Cerebellar cortex (tissue), 1 donor: ENCODE measurements around the gene UCHL5.
A peak's percentile ranks its signal among the peaks of the same experiment; 100 is the strongest.
"Not testable (repeated sequence)": the region's sequence is repeated elsewhere in the genome, so short reads cannot be mapped to it uniquely, and the experiment has no call there.

Experiments
- DNase-seq: peaks from one replicate; pipeline ENCODE4 v3.0.0-alpha.2; 2015; ENCODE audit warnings: low spot score

Gene UCHL5

DNA sequence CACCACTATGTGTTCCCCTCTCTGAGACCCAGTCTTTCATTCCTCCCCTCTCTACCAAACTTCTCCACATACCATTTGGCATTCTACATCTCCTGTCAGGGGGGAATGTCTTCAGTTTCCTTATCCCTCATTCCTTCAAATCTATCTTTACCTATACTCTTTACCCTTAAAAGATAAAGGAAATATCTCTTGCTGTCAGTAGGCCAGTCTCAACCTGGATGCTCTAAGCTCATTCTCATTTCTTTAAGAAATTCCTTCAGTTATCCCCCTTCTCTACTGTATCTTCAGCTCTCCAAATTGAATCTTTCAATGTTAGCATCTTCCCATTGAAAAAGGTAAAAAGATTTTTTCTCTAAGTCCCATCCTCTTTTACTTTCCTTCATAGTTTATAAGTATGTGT, 6.8 kb upstream of the UCHL5 start:
- no peak for DNase-seq

DNA sequence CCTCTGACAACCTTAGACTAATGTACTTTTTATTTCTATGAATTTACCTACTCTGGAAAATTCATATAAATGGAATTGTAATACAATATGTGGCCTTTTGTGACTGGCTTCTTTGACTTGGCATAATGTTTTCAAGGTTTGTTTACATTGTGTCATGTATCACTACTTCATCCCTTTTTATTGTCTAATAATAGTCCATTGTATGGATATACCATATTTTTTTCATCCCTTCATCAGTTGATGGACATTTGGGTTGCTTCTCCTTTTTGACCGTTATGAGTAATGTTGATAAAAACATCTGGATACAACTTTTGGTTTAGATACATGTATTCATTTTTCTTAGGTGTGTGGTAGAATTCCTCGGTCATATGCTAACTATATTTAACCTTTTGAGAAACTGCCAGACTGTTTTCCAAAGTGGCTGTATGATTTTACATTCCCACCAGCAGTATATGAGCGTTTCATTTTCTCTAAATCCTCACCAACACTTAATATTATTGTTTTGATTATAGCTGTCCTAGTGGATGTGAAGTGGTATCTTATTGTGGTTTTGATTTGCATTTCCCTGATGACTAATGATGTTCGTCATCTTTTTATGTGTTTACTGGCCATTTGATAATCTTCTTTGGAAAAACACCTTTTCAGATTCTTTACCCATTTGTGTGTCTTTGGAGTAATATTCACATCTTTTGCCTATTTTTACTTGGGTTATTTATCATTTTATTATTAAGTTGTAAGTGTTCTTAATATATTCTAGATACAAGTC, 3.7 kb upstream of the UCHL5 start:
- DNase-seq: no peak

DNA sequence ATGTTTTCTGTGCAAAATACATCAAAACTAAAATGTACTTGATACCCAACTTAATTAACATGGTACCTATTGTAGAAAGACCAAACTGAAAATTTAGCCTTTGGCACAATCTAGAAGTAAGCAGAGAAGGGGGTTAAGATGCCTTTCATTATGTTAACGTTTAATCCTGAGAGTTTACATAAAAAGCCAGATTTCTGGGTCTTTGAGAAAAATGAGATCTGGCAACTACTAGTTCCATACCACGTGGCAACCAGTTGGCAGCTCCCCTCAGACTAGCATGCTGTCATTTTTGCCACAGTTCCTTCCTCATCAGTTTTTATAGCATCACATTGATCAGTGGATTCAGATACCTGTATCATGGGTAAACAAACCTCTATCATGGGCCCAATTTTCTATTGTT, 1.8 kb upstream of the UCHL5 start:
- peak; percentile 13 for DNase-seq

DNA sequence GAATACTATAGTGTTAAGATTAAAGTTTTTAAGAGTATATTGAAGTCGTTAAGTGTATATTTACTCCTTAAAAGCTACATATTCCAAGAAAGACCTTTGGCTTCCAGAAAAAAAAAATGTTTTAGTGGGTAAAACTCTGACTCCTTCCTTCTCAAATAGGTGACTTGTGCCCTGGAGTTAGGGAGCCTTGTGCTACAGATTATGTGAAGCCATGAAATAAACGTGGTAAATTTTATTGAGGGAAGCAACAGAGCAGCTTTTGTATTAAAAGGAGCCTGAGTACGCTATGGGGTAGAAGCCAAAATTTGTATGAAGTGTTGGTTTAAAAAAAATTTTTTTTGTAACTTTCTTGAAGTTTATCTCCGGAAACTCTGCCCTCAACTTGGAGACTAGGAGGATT, 1.2 kb upstream of the UCHL5 start:
- DNase-seq: no peak

DNA sequence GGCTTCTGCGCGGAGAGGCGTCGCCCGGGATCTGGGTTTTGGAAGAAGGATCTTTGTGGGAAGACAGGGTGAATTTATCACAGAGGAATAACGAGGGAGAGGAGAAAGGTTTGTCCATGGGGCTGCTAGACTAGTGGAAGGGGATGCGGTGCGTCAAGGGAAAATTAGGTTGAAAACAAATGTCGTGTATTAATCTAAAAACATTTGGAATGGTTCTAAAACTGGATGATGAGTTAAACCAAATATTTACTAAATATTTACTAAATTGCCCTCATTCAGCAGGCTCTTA, 899 bp upstream of the UCHL5 start:
- DNase-seq: no peak

DNA sequence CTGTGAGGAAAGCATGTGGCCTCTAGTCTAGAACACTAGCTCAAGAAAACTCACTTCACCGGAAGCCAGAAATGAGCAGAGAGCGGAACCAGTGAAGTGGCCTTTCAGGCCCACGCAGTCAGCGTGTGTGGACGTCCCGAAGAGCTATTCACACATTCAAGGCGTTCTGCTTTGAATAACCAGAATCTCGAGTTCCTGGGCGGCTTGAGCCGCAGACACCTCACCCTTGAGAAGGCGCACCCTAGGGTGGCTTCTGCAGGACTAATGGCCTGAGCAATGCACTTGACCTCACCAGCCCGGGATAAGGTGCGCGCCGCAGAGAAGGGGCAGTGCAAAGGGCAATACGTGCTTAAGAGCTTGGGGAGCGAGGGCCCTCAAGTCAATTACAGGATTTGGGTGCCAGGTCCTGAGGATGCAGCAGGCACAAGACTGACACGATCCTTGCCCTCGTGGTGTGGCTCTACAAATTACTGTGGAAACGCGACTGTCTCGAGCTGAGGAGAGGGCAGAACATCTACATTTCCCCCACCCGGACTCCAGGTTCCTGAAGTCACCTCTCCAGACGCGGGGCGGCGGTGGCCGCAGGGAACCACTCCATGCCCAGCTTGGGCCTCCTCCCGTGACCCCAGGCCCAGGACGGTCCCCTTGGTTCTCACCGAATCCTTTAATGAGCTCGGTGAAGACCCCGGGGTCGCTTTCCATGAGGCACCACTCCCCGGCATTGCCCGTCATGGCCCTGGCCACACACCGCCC, 455 bp downstream of the UCHL5 start:
- DNase-seq: no peak

DNA sequence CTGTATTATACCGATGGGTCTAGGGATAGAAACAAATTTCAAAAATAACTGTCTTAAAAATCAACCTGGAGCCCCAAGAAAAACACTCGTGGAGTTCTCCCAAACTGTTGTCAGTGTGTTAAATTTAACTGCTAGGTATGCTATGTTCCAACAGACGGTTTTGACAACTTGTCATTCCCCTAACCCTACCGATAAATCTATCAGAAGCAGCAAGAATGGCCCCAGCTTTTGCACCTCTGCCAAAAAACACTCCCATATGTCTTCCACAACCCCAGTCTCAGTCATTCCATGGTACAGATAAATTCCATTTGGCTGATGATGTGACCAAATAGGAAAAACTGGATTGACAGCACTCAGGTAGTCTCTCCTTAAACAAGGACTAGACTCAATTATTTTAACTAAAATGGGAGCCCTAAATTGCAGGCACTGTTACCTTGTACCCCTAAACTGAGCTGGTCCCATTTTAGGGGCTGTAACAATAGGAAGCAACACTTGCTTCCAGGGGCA, 4.9 kb downstream of the UCHL5 start:
- no peak for DNase-seq

DNA sequence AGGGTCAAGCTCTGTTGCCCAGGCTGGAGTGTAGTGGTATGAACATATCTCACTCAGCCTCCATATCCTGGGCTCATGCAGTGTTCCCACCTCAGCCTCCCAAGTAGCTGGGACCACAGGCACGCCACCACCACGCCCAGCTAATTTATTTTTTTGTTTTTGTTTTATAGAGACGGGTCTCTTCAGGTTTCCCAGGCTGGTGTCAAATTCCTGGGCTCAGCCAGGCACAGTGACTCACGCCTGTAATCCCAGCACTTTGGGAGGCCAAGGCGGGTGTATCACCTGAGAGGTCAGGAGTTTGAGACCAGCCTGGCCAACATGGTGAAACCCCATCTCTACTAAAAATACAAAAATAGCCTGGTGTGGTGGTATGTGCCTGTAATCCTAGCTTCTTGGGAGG, 10.2 kb downstream of the UCHL5 start:
- DNase-seq: not testable (repeated sequence)

DNA sequence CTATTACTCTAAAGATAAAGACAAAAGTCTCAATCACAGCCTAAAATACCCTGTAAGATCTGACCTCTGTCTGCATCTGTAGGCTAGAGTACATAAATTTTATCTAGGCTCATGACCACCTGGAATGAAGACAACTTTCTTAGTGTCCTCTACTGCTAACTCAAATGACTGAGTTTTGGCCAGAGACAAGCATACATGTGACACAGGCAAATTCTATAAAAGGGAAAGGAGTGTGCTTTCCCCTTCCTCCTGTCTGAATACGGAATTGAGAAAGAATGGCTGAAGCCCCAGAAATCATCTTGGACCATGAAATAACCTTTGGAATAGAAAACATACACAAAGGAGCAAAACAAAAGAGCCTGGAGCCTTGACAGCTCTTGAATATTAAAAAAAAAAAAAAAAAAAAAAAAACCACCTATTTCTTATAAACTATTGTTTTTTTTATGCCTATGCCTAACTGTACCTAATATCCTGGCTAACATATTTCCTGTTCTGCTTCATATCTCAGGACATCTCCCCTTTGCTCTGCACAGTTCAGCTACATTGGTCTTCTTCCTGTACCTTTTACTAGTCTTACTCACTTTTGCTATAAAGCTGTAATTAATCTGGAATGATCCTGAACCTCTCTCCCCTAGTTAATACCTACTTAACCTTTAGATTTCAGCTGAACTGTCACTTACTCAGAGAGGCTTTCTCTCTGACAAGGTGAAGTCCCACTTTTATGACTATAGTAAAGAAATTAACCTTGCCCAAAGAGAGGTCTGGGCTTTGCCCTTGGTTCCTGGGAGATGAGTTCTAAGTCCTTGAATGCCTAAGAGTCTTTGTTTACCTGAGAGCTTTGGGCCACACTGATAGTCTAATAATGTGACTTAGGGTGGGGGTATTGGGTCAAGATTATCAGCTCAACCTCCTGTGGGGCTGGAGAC, 16.1 kb downstream of the UCHL5 start:
- DNase-seq: no peak

DNA sequence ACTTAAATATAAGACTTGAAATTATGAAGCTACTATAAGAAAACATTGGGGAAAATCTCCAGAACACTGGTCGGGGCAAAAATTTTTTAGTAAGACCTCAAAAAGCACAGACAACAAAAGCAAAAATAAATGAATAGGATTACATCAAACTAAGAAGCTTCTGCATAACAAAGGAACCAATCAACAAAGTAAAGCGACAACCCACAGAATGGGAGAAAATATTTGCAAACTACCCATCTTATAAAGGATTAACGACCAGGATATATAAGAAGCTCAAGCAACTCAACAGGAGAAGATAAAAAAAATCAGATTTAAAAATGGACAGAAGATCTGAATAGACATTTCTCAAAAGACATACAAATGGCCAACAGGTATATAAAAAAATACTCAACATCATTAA, 19.1 kb downstream of the UCHL5 start:
- no peak for DNase-seq

DNA sequence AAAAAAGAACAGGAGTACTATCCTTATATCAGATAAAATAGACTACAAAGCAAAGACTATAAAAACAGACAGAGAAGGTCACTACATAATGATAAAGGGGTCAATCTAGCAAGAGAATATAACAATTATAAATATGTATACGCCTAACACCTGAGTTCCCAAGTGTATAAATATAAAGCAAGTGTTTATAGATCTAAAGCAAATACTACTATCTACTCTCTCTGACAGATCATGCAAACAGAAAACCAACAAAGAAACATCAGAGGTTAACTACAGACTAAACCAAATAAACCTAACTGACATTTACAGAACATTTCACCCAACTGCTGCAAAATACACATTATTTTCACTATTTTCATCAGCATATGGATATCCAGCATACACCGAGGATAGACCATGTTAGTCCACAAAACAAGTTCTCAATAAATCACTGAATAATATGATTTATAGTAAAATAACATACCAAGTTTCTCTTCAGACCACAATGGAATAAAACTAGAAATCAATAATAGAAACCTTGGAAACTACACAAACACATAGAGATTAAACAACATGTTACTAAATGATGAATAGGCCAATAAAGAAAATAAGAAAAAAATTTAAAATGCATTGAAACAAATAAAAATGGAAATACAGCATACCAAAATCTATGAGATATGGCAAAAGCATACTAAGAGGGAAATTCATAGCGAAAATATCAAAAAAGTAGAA, 22.7 kb downstream of the UCHL5 start:
- DNase-seq: no peak

DNA sequence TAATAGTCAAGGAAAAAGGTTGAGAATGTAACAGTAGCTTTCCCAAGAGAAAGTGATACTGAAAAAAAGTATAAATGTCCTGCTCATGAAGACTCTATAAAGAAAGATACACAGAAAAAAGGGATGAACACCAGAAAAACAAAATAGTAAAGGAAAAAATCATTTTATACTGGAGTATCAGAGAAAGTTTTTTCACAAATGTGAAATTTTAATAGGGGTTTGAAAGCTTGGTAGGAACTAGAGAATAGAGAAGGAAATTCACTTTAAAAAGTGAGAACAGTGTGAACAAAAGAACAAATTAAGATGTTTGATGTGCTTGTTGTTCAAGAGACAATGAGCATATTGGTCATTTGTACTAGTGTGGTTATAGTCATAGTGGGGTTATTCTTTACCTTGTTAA, 25.6 kb downstream of the UCHL5 start:
- DNase-seq: no peak

DNA sequence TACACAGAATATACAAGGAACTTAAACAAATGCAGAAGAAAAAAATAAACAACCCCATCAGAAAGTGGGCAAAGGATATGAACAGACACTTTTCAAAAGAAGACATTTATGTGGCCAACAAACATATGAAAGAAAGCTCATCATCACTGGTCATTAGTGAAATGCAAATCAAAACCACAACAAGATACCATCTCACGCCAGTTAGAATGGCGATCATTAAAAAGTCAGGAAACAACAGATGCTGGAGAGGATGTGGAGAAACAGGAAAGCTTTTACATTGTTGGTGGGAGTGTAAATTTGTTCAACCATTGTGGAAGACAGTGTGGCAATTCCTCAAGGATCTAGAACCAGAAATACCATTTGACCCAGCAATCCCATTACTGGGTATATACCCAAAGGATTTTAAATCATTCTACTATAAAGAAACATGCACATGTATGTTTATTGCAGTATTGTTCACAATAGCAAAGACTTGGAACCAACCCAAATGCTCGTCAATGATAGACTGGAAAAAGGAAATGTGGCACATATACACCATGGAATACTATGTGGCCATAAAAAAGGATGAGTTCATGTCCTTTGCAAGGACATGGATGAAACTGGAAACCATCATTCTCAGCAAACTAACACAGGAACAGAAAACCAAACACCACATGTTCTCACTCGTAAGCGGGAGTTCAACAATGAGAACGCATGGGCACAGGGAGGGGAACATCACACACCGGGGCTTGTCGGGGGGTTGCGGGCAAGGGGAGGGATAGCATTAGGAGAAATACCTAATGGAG, 26.3 kb downstream of the UCHL5 start:
- not testable (repeated sequence) for DNase-seq

DNA sequence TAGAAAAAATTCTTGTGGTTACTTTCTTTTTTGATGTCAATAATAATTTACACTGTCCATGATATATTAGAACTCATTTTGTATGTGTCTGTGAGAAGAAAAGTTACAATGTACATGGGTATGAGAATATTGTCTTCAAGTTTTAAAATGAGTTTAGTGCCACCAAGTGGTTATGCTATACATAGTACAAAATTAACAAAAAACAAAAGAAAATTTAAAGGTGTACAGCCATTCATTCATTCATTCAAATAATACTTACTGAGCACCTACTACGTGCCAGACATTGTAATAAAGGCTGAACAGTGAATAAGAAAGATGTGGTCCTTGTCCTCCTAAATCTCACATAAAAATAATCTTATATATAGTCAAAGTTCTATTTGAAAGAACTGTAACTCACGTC, 27.7 kb downstream of the UCHL5 start:
- DNase-seq: no peak

DNA sequence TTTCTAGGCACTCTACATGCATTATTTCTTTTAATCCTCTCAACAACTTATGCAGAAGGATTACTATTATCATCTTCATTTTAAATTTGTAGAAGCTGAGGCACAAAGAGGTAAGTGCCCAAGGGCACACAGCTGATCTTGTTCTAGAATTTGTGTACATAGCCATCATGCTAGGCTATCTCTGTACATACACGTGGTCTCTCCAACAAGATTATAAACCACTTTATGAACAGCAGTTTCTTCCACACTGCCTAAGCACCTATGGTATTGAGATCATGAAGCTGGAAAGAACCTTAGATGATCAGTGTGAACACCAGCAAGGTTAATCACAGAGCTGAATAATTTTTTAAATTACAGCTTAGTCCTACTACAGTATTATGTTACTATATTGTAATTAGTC, 28.9 kb downstream of the UCHL5 start:
- DNase-seq: no peak

DNA sequence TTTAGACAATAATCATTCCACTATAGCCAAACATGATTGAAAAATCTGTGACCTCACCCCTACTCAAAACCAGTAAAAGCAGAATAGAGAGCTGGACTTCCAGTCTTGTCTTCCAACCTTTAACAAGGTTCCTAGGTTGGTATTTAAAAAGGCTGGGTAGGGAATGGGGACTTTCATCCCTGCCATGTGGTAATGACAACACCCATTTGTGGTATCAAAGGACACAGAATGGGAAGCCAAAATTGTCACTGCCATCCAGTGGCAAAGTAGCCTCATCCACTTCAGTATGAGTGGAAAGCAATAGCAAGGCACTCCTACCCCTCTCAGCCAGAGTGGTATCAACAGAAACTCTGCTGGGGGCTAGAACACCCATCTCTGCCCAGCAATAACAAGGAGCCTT, 33.9 kb downstream of the UCHL5 start:
- DNase-seq: no peak

DNA sequence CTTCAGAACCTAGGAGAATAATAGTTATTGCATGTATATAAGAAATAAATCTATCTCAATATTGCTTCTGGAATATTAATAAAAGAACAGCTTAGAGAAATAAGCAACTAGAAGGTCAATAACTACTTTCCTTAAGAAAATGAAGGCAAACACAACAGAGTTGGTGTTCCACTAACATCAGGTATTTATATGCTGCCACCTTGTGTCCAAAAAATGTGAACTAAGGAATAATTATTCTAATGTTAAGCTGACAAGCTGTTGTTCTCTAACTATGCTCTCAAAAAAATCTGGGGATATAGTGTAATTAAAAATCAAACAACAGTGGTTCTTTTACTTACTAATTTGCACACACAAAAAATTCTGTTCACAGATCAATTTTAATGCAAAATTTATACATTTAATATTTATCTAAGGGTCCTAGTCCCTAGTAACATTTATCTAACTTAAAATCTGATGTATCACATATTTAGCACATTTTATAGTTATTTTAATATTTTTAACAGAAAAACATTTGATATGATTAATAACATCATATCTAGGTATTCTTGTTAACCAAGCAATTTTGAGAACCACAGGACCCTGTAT, 39.6 kb downstream of the UCHL5 start:
- peak; percentile 62 for DNase-seq

DNA sequence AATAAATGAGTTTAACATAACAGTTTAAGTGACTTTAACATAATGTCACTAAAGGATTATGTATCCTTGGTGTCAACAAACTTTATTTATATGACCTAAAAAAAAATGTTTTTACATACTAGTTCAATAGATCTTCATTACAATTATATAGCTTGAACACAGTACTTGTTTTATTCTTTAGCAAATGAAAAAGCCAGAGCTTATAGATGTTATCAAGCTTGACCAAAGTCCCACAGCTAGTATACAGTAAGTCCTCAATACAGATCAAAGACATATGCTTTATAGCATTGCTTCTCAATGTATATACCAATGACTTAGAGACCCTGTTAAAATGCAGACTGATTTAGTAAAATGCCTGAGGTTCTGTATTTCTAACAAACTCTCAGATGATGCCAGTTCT, 42.4 kb downstream of the UCHL5 start:
- DNase-seq: no peak

DNA sequence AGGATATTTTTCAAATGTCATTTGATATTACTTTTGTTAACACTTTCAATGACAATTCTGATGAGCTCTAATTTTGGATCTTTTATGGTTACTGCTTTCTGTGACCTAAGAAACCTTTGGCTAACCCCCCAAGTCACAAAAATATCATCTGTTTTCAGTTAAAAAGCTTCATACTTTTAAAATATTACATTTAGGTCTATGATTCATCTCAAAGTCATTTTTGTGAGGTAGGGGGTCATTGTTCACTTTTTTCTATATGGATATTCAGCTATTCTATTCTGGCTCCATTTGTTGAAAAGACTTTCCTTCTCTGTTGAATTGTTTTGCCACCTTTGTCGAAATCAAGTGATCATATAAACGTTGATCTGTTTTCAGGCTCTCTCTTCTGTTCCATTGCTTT, 44.8 kb downstream of the UCHL5 start:
- no peak for DNase-seq

DNA sequence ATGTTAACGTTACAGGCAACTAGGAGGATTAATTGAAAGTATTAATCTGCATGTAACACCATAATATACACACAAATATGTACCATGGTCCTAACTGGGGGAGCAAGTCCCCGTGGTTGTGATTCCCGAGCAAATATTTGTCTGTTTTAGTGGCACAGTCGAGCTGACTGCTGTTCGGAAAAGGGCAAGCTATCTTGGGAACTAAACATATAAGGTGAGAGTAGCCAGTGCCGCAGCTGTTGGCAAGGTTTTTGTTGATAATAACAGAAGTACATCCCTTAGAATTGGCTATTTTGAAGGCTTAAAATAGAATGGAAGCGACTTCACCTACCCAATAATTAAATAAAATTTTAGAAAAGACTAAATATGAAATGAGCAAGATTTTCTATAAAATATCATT, 45.5 kb downstream of the UCHL5 start:
- DNase-seq: no peak

DNA sequence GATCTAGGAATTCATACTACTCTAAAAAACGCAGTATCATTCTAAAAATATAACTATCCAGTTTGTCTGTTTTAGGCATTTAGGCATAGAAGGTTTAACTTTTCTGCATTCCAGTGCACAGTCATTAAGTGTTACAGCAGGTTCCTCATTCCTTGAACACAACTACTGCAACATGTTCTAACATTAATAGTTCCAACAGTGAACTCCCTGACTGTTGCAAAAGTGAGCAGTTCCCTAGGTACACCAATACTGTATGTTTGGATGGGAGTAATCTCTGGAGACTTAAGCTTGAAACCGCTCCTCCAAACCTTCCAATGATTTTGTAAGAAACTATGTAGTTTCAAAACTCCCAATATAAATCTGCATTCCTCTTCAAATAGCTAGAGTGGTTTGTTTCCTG, 46.2 kb downstream of the UCHL5 start:
- no peak for DNase-seq
